ENCODE results near the gene COPE. TPM values are rescaled to one million over a fixed set of nuclear protein-coding genes. Genes with fewer than 3 reads are reported as not detected.

The COPE gene
- 152 TPM for polyA plus RNA-seq (2013, experiment 1 of 2)
- polyA plus RNA-seq (2013, experiment 2 of 2), result 153 TPM

DNA sequence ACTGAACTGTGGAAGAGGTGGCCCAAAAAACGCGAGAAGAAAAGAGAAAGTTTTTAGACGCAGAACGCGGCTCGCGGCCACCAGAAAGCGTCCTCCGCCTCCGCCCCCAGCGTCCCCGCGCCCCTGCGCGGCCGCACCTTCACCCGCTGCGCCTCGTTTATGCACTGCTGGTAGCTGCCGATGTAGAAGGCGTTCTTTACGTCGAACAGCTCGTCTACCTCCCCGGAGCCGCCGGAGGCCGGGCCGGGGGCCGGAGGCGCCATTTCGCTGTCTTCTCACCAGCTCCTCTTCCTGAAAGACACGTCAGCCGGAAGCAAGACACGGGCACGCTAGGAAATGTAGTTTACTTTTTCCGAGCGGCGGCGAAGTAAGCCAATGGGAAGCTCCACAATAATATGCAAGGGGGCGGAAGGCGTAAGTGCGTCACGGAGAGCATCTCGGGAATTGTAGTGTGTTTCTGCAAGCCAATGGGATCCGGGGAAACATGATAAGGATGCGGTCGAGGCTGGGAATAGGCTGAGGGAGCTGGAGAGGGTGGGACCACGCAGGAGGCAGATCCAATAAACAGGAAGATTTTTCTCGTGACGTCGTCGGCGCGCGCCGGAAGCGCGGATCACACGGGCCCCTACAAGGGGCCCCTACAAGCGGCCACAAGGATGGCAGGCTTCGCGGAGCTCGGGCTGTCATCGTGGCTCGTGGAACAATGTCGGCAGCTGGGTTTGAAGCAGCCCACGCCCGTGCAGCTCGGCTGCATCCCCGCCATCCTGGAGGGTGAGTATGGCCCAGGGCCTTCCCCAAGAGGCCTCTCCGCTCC, at the start of gene COPE, which contains the start of gene DDX49:
Gene COPE (minus strand): TSS at position 302 of the 814 bp plus-strand sequence. CDS start 39 bp downstream, at position 263.
Gene DDX49 (plus strand): TSS at position 630 of the 814 bp plus-strand sequence. CDS start 27 bp downstream, at position 657.
- Histone ChIP-seq H2BK12ac (ENCODE audit: low read length) (no peak within 1 kb of the TSS), H3K23ac (ENCODE audit: low read depth, low read length, poor library complexity) (peak within 1 kb of the TSS; percentile 44), H3K4ac (ENCODE audit: low read length) (no peak within 1 kb of the TSS), H3K18ac (ENCODE audit: low read length) (peak within 1 kb of the TSS; percentile 92), H3K27ac (replicated peaks; ENCODE audit: low read length) (no peak within 1 kb of the TSS), H2BK5ac (ENCODE audit: low read length) (no peak within 1 kb of the TSS), H3K9me3 (replicated peaks in 1 of 2; ENCODE audit: control insufficient read depth in 2 of 2, insufficient read depth in 1 of 2, low read depth in 1 of 2, low read length in 2 of 2) (no peaks in the 10 kb centered on the region), H2BK120ac (ENCODE audit: low read depth, low read length) (no peak within 1 kb of the TSS), H4K91ac (ENCODE audit: low read depth, low read length, poor library complexity) (no peak within 1 kb of the TSS), H3K14ac (ENCODE audit: low read length) (peak within 1 kb of the TSS; percentile 47), H2AK5ac (ENCODE audit: low read depth, low read length) (no peak within 1 kb of the TSS), H3K27me3 (ENCODE audit: control insufficient read depth in 3 of 3, insufficient read depth in 3 of 3, low read depth in 1 of 3, low read length in 3 of 3) (no peaks in the 10 kb centered on the region), H3K36me3 (replicated peaks in 1 of 2; ENCODE audit: control insufficient read depth in 2 of 2, insufficient read depth in 2 of 2, low read length in 2 of 2) (peaks cover 19 to 43% of the 10 kb centered on the region in 2 donors), H2AFZ (ENCODE audit: low read length) (peak within 1 kb of the TSS; percentile 83), H3K4me3 (ENCODE audit: low read length in 2 of 2) (peak within 1 kb of the TSS; percentile 84 to 96), H4K8ac (ENCODE audit: low read depth, low read length) (no peak within 1 kb of the TSS), H2BK15ac (ENCODE audit: low read length) (no peak within 1 kb of the TSS), H3K4me2 (ENCODE audit: insufficient read depth, low read length, poor library complexity, severe bottlenecking) (peak within 1 kb of the TSS; percentile 97), H3K4me1 (ENCODE audit: control insufficient read depth in 2 of 2, insufficient read depth in 1 of 2, low read depth in 1 of 2, low read length in 2 of 2) (peaks cover 0 to 6% of the 10 kb centered on the region in 2 donors), H3K9ac (ENCODE audit: low read depth, low read length, poor library complexity) (peak within 1 kb of the TSS; percentile 94), H3K79me1 (ENCODE audit: low read depth, low read length) (peaks cover 19% of the 10 kb centered on the region)
- WGBS, 2 donors (ENCODE audit: extremely low coverage in 2 of 2, insufficient read length in 2 of 2, insufficient replicate concordance in 1 of 2), result no CpG with 5 or more reads among the region's 72 CpGs
- DNase-seq (ENCODE audit: low spot score), result peak; percentile 98

DNA sequence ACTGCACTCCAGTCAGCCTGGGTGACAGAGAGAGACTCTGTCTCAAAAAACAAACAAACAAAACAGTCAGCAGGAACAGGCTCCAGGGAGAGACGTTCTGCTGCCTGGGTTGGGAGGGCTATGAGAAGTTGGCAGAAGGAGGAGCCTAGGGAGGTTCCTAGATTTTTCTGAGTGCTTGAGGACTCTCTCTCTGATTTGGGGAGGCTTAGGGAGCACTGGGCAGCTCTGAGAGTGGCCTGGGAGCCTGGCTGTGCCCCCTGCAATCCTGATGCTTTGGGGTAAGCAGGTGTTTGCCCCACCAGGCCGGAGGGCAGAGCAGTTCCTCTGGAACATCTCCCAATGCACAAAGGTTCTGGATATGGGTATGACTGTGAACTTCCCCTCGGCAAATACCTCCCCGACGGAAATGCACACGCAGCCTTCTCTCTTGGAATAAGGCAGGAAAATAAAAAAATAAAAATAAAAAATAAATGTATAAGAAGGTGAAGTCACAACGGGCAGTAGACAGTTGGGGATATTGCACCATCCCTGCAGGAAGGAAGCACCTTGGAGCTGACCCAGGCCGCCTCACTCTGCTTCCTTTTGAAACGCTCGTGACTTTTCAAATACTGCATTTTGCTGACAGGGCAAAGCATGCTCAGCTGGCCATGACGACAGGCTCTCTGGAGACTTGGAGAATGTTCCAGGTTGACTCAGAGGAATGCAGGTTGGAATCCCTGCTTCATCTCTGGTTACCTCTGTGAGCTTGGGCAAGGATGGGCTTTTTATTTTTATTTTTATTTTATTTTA, 48.4 kb upstream of the COPE start:
- Histone ChIP-seq H3K27me3 (ENCODE audit: control insufficient read depth in 3 of 3, insufficient read depth in 3 of 3, low read depth in 1 of 3, low read length in 3 of 3) (no peaks in the 10 kb centered on the region), H3K4me2 (ENCODE audit: insufficient read depth, low read length, poor library complexity, severe bottlenecking) (no peak overlapping the region), H4K91ac (ENCODE audit: low read depth, low read length, poor library complexity) (no peak overlapping the region), H3K14ac (ENCODE audit: low read length) (no peak overlapping the region), H2BK120ac (ENCODE audit: low read depth, low read length) (no peak overlapping the region), H3K18ac (ENCODE audit: low read length) (peak overlapping the region; percentile 19), H2BK5ac (ENCODE audit: low read length) (no peak overlapping the region), H3K9ac (ENCODE audit: low read depth, low read length, poor library complexity) (peak overlapping the region; percentile 3), H2BK12ac (ENCODE audit: low read length) (no peak overlapping the region), H3K9me3 (replicated peaks in 1 of 2; ENCODE audit: control insufficient read depth in 2 of 2, insufficient read depth in 1 of 2, low read depth in 1 of 2, low read length in 2 of 2) (peaks cover 3 to 4% of the 10 kb centered on the region in 2 donors), H3K4me1 (ENCODE audit: control insufficient read depth in 2 of 2, insufficient read depth in 1 of 2, low read depth in 1 of 2, low read length in 2 of 2) (no peaks in the 10 kb centered on the region), H3K4ac (ENCODE audit: low read length) (no peak overlapping the region), H3K79me1 (ENCODE audit: low read depth, low read length) (no peaks in the 10 kb centered on the region), H2AK5ac (ENCODE audit: low read depth, low read length) (peak overlapping the region; percentile 61), H3K27ac (replicated peaks; ENCODE audit: low read length) (no peak overlapping the region), H3K36me3 (replicated peaks in 1 of 2; ENCODE audit: control insufficient read depth in 2 of 2, insufficient read depth in 2 of 2, low read length in 2 of 2) (no peaks in the 10 kb centered on the region), H4K8ac (ENCODE audit: low read depth, low read length) (no peak overlapping the region), H2AFZ (ENCODE audit: low read length) (peak overlapping the region; percentile 78), H2BK15ac (ENCODE audit: low read length) (no peak overlapping the region), H3K23ac (ENCODE audit: low read depth, low read length, poor library complexity) (no peak overlapping the region), H3K4me3 (ENCODE audit: low read length in 2 of 2) (no peak overlapping the region)
- DNase-seq (ENCODE audit: low spot score), result no peak
- no CpG with 5 or more reads among the region's 11 CpGs for WGBS, 2 donors (ENCODE audit: extremely low coverage in 2 of 2, insufficient read length in 2 of 2, insufficient replicate concordance in 1 of 2)

DNA sequence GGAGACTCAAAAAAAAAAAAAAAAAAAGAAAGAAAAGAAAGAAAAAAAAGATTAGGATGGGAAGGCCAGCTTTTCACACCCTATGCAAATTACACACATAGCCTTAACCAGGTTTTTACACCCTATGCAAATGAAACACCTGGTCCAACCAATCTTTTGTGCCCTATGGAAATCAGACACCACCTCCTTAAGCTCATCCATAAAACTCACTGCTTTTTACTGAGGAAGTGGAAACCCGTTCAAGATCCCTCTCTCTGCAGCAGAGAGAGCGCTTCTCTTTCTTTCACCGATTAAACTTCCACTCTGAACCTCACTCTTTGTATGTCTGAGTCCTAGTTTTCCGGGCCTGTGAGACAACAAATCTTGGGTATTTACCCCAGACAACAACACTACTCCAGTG, 47.1 kb upstream of the COPE start:
- WGBS, 2 donors (ENCODE audit: extremely low coverage in 2 of 2, insufficient read length in 2 of 2, insufficient replicate concordance in 1 of 2), result no CpG with 5 or more reads among the region's 4 CpGs
- H2BK12ac ChIP-seq (ENCODE audit: low read length), result no peak overlapping the region
- no peak overlapping the region for H3K4me2 ChIP-seq (ENCODE audit: insufficient read depth, low read length, poor library complexity, severe bottlenecking)
- no peak overlapping the region for H3K4ac ChIP-seq (ENCODE audit: low read length)
- H3K4me1 ChIP-seq (ENCODE audit: control insufficient read depth in 2 of 2, insufficient read depth in 1 of 2, low read depth in 1 of 2, low read length in 2 of 2), result peaks cover 0 to 3% of the 10 kb centered on the region in 2 donors
- peak overlapping the region; percentile 68 for H2AFZ ChIP-seq (ENCODE audit: low read length)
- no peak overlapping the region for H4K91ac ChIP-seq (ENCODE audit: low read depth, low read length, poor library complexity)
- no peak for DNase-seq (ENCODE audit: low spot score)
- H3K79me1 ChIP-seq (ENCODE audit: low read depth, low read length), result no peaks in the 10 kb centered on the region
- H3K9ac ChIP-seq (ENCODE audit: low read depth, low read length, poor library complexity), result no peak overlapping the region
- peaks cover 3 to 4% of the 10 kb centered on the region in 2 donors for H3K9me3 ChIP-seq (replicated peaks in 1 of 2; ENCODE audit: control insufficient read depth in 2 of 2, insufficient read depth in 1 of 2, low read depth in 1 of 2, low read length in 2 of 2)
- H2BK120ac ChIP-seq (ENCODE audit: low read depth, low read length), result no peak overlapping the region
- no peak overlapping the region for H2AK5ac ChIP-seq (ENCODE audit: low read depth, low read length)
- no peak overlapping the region for H3K4me3 ChIP-seq (ENCODE audit: low read length in 2 of 2)
- no peaks in the 10 kb centered on the region for H3K27me3 ChIP-seq (ENCODE audit: control insufficient read depth in 3 of 3, insufficient read depth in 3 of 3, low read depth in 1 of 3, low read length in 3 of 3)
- no peak overlapping the region for H2BK15ac ChIP-seq (ENCODE audit: low read length)
- H3K14ac ChIP-seq (ENCODE audit: low read length), result no peak overlapping the region
- no peak overlapping the region for H4K8ac ChIP-seq (ENCODE audit: low read depth, low read length)
- H3K27ac ChIP-seq (replicated peaks; ENCODE audit: low read length), result no peak overlapping the region
- H3K36me3 ChIP-seq (replicated peaks in 1 of 2; ENCODE audit: control insufficient read depth in 2 of 2, insufficient read depth in 2 of 2, low read length in 2 of 2), result no peaks in the 10 kb centered on the region
- H2BK5ac ChIP-seq (ENCODE audit: low read length), result no peak overlapping the region
- no peak overlapping the region for H3K23ac ChIP-seq (ENCODE audit: low read depth, low read length, poor library complexity)
- no peak overlapping the region for H3K18ac ChIP-seq (ENCODE audit: low read length)

DNA sequence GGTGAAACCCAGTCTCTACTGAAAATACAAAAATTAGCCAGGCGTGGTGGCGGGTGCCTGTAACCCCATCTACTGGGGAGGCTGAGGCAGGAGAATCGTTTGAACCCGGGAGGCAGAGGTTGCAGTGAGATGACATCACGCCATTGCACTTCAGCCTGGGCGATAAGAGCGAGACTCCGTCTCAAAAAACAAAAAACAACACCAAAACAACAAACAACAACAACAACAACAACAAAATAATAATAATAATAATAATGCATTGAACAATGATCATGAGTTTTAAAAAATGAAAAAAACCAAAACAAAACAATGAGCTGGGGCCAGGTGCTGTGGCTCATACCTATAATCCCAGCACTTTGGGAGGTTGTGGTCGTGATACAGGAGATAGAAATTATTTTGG, 44.9 kb upstream of the COPE start:
- Histone ChIP-seq H2BK120ac (ENCODE audit: low read depth, low read length) (no peak overlapping the region), H4K8ac (ENCODE audit: low read depth, low read length) (no peak overlapping the region), H3K27ac (replicated peaks; ENCODE audit: low read length) (no peak overlapping the region), H3K4ac (ENCODE audit: low read length) (no peak overlapping the region), H2AK5ac (ENCODE audit: low read depth, low read length) (no peak overlapping the region), H3K4me2 (ENCODE audit: insufficient read depth, low read length, poor library complexity, severe bottlenecking) (no peak overlapping the region), H2BK15ac (ENCODE audit: low read length) (no peak overlapping the region), H3K79me1 (ENCODE audit: low read depth, low read length) (no peaks in the 10 kb centered on the region), H3K9me3 (replicated peaks in 1 of 2; ENCODE audit: control insufficient read depth in 2 of 2, insufficient read depth in 1 of 2, low read depth in 1 of 2, low read length in 2 of 2) (peaks cover 3 to 4% of the 10 kb centered on the region in 2 donors), H2BK5ac (ENCODE audit: low read length) (no peak overlapping the region), H3K27me3 (ENCODE audit: control insufficient read depth in 3 of 3, insufficient read depth in 3 of 3, low read depth in 1 of 3, low read length in 3 of 3) (no peaks in the 10 kb centered on the region), H3K4me1 (ENCODE audit: control insufficient read depth in 2 of 2, insufficient read depth in 1 of 2, low read depth in 1 of 2, low read length in 2 of 2) (peaks cover 0 to 3% of the 10 kb centered on the region in 2 donors), H3K4me3 (ENCODE audit: low read length in 2 of 2) (no peak overlapping the region), H3K9ac (ENCODE audit: low read depth, low read length, poor library complexity) (no peak overlapping the region), H3K18ac (ENCODE audit: low read length) (no peak overlapping the region), H4K91ac (ENCODE audit: low read depth, low read length, poor library complexity) (no peak overlapping the region), H3K36me3 (replicated peaks in 1 of 2; ENCODE audit: control insufficient read depth in 2 of 2, insufficient read depth in 2 of 2, low read length in 2 of 2) (no peaks in the 10 kb centered on the region), H2AFZ (ENCODE audit: low read length) (no peak overlapping the region), H2BK12ac (ENCODE audit: low read length) (no peak overlapping the region), H3K23ac (ENCODE audit: low read depth, low read length, poor library complexity) (no peak overlapping the region), H3K14ac (ENCODE audit: low read length) (no peak overlapping the region)
- DNase-seq (ENCODE audit: low spot score), result no peak
- no CpG with 5 or more reads among the region's 9 CpGs for WGBS, 2 donors (ENCODE audit: extremely low coverage in 2 of 2, insufficient read length in 2 of 2, insufficient replicate concordance in 1 of 2)

Measured in neuronal stem cell (in vitro differentiated cells).